ENCODE measurements around the gene FOXQ1. TPM values are rescaled to one million over a fixed set of nuclear protein-coding genes. Genes with fewer than 3 reads are reported as not detected.

FOXQ1 gene
- total and polyA plus RNA-seq, 2 of the 13 experiments (the other 11 are each of a cell fraction or from before 2014, with no cell fraction given): 35.2 to 39.8 TPM

DNA sequence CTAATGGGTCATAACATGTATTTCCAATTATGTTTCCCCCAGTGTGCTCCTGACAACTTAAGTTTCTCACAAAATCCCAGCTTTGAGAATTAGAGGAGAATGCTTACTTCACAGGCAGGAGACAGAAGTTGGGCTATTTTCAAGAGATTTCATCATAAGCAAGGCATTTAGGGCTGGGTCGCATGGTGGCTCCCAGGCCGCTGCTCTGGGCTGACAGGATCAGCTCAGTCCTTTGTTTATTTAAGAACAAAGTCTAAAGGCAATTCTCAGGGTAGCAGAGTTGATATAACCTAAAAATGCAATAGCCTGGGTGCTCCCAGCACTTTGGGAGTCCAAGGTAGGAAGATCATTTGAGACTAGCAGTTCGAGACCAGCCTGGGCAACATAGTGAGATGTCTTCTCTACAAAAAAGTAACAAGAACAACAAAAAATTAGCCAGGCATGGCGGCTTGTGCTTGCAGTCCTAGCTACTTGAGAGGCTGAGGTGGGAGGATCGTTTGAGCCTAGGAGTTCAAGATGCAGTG, 10.9 kb downstream of the FOXQ1 start (continued):
- TF ChIP-seq, protein P1, sequence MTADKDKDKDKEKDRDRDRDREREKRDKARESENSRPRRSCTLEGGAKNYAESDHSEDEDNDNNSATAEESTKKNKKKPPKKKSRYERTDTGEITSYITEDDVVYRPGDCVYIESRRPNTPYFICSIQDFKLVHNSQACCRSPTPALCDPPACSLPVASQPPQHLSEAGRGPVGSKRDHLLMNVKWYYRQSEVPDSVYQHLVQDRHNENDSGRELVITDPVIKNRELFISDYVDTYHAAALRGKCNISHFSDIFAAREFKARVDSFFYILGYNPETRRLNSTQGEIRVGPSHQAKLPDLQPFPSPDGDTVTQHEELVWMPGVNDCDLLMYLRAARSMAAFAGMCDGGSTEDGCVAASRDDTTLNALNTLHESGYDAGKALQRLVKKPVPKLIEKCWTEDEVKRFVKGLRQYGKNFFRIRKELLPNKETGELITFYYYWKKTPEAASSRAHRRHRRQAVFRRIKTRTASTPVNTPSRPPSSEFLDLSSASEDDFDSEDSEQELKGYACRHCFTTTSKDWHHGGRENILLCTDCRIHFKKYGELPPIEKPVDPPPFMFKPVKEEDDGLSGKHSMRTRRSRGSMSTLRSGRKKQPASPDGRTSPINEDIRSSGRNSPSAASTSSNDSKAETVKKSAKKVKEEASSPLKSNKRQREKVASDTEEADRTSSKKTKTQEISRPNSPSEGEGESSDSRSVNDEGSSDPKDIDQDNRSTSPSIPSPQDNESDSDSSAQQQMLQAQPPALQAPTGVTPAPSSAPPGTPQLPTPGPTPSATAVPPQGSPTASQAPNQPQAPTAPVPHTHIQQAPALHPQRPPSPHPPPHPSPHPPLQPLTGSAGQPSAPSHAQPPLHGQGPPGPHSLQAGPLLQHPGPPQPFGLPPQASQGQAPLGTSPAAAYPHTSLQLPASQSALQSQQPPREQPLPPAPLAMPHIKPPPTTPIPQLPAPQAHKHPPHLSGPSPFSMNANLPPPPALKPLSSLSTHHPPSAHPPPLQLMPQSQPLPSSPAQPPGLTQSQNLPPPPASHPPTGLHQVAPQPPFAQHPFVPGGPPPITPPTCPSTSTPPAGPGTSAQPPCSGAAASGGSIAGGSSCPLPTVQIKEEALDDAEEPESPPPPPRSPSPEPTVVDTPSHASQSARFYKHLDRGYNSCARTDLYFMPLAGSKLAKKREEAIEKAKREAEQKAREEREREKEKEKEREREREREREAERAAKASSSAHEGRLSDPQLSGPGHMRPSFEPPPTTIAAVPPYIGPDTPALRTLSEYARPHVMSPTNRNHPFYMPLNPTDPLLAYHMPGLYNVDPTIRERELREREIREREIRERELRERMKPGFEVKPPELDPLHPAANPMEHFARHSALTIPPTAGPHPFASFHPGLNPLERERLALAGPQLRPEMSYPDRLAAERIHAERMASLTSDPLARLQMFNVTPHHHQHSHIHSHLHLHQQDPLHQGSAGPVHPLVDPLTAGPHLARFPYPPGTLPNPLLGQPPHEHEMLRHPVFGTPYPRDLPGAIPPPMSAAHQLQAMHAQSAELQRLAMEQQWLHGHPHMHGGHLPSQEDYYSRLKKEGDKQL (CRISPR knock-in tag; IDR thresholded peaks at IDR 0.05; ENCODE audit: low read depth): 0 out of 2 replicates have a peak, but pooled peaks have one; percentile 53
- 0 out of 2 replicates have a peak, but pooled peaks have one; percentile 10 for TF ChIP-seq GATAD1 (CRISPR knock-in tag; IDR thresholded peaks at IDR 0.05)
- TF ChIP-seq ZNF644 (CRISPR knock-in tag; IDR thresholded peaks at IDR 0.05; ENCODE audit: low read depth): peak; percentile 78; the same call in 1 of the 2 replicates
- TF ChIP-seq ZNF34 (CRISPR knock-in tag; IDR thresholded peaks at IDR 0.05; ENCODE audit: borderline replicate concordance): no peak
- TF ChIP-seq KLF11 (CRISPR knock-in tag; IDR thresholded peaks at IDR 0.05): 0 out of 2 replicates have a peak, but pooled peaks have one; percentile 36
- TF ChIP-seq, protein P2, sequence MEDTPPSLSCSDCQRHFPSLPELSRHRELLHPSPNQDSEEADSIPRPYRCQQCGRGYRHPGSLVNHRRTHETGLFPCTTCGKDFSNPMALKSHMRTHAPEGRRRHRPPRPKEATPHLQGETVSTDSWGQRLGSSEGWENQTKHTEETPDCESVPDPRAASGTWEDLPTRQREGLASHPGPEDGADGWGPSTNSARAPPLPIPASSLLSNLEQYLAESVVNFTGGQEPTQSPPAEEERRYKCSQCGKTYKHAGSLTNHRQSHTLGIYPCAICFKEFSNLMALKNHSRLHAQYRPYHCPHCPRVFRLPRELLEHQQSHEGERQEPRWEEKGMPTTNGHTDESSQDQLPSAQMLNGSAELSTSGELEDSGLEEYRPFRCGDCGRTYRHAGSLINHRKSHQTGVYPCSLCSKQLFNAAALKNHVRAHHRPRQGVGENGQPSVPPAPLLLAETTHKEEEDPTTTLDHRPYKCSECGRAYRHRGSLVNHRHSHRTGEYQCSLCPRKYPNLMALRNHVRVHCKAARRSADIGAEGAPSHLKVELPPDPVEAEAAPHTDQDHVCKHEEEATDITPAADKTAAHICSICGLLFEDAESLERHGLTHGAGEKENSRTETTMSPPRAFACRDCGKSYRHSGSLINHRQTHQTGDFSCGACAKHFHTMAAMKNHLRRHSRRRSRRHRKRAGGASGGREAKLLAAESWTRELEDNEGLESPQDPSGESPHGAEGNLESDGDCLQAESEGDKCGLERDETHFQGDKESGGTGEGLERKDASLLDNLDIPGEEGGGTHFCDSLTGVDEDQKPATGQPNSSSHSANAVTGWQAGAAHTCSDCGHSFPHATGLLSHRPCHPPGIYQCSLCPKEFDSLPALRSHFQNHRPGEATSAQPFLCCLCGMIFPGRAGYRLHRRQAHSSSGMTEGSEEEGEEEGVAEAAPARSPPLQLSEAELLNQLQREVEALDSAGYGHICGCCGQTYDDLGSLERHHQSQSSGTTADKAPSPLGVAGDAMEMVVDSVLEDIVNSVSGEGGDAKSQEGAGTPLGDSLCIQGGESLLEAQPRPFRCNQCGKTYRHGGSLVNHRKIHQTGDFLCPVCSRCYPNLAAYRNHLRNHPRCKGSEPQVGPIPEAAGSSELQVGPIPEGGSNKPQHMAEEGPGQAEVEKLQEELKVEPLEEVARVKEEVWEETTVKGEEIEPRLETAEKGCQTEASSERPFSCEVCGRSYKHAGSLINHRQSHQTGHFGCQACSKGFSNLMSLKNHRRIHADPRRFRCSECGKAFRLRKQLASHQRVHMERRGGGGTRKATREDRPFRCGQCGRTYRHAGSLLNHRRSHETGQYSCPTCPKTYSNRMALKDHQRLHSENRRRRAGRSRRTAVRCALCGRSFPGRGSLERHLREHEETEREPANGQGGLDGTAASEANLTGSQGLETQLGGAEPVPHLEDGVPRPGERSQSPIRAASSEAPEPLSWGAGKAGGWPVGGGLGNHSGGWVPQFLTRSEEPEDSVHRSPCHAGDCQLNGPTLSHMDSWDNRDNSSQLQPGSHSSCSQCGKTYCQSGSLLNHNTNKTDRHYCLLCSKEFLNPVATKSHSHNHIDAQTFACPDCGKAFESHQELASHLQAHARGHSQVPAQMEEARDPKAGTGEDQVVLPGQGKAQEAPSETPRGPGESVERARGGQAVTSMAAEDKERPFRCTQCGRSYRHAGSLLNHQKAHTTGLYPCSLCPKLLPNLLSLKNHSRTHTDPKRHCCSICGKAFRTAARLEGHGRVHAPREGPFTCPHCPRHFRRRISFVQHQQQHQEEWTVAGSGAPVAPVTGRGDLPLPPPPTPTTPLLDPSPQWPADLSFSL (CRISPR knock-in tag; IDR thresholded peaks at IDR 0.05): no peak
- TF ChIP-seq EHMT2 (IDR thresholded peaks at IDR 0.05; ENCODE audit: borderline replicate concordance, low read depth, low read length): peak; percentile 90
- no peak for TF ChIP-seq ZNF761 (CRISPR knock-in tag; conservative IDR thresholded peaks at IDR 0.05)
- TF ChIP-seq, protein P3, sequence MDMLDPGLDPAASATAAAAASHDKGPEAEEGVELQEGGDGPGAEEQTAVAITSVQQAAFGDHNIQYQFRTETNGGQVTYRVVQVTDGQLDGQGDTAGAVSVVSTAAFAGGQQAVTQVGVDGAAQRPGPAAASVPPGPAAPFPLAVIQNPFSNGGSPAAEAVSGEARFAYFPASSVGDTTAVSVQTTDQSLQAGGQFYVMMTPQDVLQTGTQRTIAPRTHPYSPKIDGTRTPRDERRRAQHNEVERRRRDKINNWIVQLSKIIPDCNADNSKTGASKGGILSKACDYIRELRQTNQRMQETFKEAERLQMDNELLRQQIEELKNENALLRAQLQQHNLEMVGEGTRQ (IDR thresholded peaks at IDR 0.05; ENCODE audit: low read depth, low read length): no peak
- TF ChIP-seq, protein P3 (CRISPR knock-in tag; IDR thresholded peaks at IDR 0.05; ENCODE audit: borderline replicate concordance): no peak
- 0 out of 2 replicates have a peak, but pooled peaks have one; percentile 29 for TF ChIP-seq ZSCAN25 (CRISPR knock-in tag; IDR thresholded peaks at IDR 0.05)
- peak; percentile 92 for TF ChIP-seq GATAD2A (CRISPR knock-in tag; IDR thresholded peaks at IDR 0.05)
- 0 out of 2 replicates have a peak, but pooled peaks have one; percentile 19 for TF ChIP-seq ATF7 (IDR thresholded peaks at IDR 0.05)
- no peak for TF ChIP-seq ATF7 (CRISPR knock-in tag; IDR thresholded peaks at IDR 0.05)
- TF ChIP-seq ZNF335 (CRISPR knock-in tag; IDR thresholded peaks at IDR 0.05): no peak
- peak; percentile 71 for TF ChIP-seq GFI1 (CRISPR knock-in tag; IDR thresholded peaks at IDR 0.05; ENCODE audit: borderline replicate concordance)
- peak; percentile 86 for TF ChIP-seq IRF2 (CRISPR knock-in tag; IDR thresholded peaks at IDR 0.05)
